G401 (cell line): ENCODE data around the gene RHBDL1. TPM values are rescaled to one million over a fixed set of nuclear protein-coding genes. Genes with fewer than 3 reads are reported as not detected.

Source experiments
- DNase-seq: peaks from one replicate; pipeline ENCODE4 v3.0.0-alpha.2; 2015; ENCODE audit warnings: low spot score
- in situ Hi-C: cut with HindIII; loops from 2 replicates; pipeline ENCODE4 v1.10.0; 2016; ENCODE audit warnings: low sequenced_read_pairs, mixed read lengths
- total RNA-seq: library from RNA; depleted of rRNA; stranded (reverse); fragments of >200 nt; shearing (Covaris generic); gene quantifications from 2 replicates; pipeline ENCODE4 v1.2.3, GENCODE V29; 2014

RHBDL1 gene
- total RNA-seq, 1 experiment from 2014 or later: 1.1 TPM

DNA sequence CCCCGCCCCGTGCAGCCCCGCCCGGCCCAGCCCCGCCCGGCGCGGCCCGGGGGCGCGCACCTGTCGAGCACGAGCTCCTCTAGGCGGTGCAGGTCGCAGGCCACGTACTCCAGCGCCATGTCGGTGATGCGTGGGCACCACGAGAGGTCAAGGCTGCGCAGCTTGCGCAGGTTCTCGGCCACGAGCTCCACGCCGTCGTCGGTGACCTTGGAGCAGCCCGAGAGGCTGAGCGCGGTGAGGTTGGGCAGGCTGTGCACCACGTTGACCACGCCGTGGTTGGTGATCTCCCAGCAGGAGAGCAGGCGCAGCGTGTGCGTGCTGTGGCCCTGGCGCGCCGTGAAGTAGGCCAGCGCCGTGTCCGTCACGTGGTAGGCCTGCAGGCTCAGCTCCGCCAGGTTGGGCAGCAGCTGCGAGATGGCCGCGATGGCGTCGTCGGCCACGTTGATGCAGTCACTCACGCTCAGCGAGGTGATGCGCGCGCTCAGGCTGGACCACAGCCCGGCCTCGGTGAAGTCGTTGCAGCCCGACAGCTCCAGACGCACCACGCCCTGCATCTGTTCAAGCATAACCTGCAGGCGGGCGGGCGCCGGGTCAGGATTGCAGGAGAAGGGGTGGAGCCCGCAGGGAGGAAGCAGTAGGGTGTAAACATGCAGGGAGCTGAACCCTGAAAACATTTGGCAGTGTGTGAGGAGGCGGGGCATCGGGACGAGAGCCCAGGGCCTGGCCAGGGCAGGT is 20.1 kb downstream of the RHBDL1 start:
- peak; percentile 71 for DNase-seq
- in situ Hi-C loops: no loop called here

DNA sequence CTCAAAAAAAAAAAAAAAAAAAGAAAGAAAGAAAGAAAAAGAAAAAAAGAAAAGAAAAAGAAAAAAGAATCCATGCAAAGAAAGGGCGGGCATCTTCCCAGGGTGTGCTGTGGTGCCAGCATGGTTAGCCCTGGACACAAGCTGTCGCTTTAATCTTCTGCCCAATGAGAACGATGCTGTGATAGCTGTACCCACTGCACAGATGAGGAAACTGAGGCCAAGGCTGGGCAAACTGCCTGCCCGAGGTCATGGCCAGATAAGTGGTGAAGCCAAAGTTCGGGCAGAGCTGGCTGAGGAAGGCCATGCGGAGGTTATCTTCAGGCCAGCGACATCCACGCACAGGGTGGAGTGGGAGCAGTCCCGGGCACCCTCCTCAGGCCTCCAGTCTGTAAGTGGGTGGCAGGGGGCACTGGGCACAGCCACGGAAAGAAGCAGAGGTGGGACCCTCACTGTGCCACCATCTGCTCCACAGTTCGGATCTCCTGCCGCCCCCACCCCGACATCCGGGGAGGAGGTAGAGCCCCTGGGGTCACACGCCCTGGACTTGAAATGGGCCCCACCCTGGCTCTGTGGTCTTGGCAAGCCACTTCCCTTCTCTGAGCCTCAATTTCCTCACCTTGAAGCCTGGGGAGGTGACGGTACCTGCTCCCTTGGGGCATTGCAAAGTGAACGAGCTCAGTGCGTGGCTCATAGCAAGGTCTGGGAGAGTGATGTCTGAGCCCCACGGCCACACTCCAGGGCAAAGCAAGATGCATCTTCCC is 23.6 kb downstream of the RHBDL1 start:
- in situ Hi-C loops: no loop called here
- DNase-seq: no peak

DNA sequence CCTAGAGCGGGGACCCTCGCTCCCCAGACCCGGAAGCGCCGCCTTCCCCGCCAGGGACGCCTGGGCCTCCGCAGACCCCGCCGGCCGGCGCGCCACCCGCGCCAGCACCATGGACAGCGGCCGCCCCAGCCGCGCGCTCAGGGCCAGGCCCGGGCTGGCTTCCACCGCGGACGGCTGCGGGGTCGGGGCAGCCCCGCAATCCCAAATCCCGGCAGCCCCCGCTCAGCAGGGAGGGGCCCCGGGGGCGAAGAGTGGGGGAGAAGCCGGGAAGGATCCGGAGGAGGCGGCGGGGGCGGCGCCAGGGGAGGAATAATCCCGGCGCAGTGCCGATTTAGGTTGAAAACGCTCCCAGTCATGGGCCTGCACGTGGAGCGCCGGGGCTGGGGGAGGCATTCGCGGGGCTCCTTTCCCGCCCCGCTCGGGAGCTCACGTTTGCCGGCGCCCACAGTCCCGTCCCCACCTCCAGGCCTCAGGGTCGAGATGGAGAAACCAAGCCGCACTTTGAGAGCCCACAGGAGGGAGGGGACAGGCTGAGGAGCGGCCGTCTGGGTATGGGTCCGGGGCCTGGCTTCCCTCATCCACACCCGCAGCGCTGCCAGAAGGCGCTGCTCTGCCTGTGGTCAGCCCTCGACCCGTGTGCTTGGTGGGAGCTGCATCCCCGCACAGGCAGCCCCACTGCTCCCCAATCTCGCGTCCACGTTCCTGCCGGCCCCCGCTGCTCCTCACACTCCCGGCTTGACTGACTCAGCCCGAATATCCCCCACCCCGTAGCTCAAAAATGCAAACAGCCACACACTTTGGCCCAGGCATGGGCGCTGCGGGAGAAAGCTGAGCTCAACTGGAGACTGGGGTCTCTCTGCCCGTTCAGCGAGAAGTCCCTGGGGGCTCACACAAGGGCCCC is 25.5 kb downstream of the RHBDL1 start:
- no peak for DNase-seq

DNA sequence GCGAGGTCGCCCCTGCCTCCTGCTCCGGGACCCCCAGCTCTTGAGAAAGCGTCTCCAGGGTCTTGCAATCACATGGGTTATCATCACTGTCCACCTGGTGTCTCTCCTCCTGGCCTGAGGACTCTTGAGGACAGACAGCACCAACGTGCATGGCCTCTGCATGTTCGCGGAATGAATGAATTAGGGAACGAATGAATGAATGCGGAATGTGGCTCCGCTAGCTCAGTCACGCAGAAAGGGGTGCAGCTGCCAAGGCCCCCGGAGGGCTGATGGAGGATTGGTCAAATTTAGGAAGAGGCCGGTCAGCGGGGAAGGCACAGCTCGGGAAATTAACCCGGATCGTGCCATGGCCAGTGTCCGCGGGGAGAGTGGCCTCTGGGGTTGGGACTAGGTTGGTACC is 26.9 kb downstream of the RHBDL1 start:
- no peak for DNase-seq
- in situ Hi-C loops: loop anchor here (25.0 kb wide), 1 partner anchor 160 kb away; no protein-coding TSS in a partner anchor

More for the DNA sequence above, 25.5 kb downstream of the RHBDL1 start:
- in situ Hi-C loops: loop anchor here (25.0 kb wide), 1 partner anchor 161 kb away; no protein-coding TSS in a partner anchor

DNA sequence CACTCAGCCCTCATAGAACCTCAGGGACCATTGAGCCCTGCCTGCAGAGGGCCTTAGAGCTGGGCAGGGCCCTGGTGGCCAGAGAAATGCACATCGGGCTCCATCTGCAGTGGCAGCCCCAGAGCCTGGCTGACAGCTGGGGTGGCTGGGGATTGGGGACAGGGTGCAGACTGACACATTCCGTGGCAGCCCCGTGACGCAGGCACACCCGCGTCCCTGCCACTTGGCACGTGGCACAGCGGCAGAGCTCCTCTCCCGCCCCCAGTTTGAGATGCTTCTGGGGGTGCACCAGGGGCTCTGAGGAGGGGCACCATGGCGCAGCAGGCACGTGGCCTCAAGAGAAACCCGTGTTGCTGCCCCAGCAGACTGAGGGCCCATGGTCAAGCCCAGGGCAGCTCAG is 27.9 kb downstream of the RHBDL1 start:
- no peak for DNase-seq
- in situ Hi-C loops: loop anchor here (25.0 kb wide), 1 partner anchor 159 kb away; no protein-coding TSS in a partner anchor

DNA sequence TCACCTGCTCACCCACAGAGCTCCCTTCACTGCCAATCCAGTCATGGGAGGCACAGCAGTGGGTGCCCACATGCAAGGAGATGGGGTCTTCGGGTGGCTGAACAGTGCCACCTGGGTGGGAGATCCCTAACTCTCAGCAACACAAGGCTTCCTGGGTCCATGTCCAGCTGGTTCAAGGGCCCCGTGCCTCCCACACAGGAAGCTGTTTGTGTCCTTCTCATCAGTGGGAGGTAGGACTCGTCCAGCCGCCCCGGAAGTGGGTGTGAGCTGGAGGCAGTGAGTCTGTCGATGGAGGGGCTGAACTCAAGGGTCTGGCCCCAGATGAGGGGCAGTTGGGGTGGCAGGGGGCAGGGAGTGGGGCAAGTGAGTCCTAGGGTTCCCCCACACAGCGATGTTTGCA is 28.6 kb downstream of the RHBDL1 start:
- in situ Hi-C loops: loop anchor here (25.0 kb wide), 1 partner anchor 158 kb away; no protein-coding TSS in a partner anchor
- DNase-seq: no peak

DNA sequence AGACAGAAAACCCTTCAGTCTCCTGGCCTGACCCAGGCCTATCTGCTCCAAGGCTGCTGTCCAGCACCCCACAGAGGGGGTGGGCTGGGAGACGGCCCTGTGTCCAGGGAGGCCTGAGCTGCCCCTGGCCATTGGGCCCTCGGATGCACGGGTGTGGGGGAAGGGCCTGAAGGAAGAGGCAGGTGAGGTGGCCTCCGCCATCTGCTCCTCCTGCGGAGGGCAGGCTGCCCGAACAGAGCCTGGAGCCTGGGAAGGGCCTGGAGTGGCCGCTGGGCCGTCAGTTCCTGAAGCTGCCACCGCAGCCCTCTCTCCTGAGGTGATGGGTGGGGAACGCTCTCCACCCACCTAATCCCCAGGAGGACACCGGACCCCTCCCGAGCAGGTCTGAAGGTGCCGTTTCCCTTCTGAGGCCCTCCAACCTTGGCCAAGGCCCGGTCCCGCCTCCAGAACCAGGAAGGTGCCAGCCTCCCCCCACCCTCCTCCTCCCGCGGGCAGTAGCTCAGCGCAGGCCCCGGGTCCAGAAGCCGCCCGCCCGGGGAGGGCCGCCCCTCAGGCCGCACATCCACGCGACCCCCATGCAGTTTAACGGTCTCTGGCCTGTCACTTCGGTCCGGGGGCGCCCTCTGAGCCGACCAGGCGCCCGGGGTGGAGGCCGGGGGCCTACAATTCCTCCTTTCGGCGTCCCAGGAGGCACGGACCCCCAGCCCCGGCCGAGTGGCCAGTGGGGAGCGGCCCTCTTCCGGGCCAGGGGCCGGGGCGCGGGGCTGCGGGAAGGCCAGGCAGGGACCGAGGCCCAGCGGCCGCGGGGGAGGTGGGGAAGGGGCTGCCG is 29.3 kb downstream of the RHBDL1 start:
- DNase-seq: peak; percentile 84
- in situ Hi-C loops: loop anchor here (25.0 kb wide), 1 partner anchor 158 kb away; no protein-coding TSS in a partner anchor

DNA sequence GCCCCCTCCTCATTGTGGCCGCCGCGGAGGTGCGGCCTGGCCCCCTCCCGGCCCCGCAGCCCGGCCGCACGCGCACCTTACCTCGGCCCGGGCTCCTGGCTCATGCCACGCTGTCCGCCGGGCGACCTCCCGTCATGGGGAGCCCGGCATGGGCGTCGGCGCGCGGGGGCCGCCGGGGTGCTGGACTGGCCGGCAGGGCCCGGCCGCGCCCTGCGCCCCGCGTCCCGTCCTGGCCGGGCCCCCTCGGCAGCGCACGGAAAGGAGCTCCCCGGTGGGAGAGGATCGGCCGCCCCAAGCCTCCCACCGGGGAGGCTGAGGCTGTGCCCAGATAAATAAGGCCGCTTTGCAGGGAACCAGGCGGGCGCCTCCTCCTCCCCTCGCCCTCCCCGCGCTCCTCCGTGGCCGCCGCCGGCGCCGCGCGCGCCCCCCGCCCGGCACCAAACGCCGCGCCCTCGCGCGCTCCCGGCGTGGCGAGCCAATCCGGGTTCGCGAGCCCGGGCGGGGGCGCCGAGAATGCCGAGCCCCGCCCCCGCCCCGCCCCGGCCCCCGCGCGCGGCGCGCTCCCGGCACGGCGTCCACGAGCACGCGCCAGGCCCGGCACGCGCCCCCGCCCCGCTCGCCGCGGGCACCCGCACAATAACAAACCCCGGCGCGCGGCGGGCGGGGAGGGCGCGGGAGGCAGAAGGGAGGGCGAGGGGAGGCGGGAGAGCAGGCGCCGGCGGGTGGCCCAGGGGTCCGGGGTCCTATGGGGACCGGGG is 30.1 kb downstream of the RHBDL1 start, which contains the start of gene FBXL16:
Gene FBXL16 (minus strand): TSS at position 371 of the 758 bp plus-strand sequence. CDS start 8,396 bp downstream, outside the sequence.
- in situ Hi-C loops: loop anchor here (25.0 kb wide), 1 partner anchor 157 kb away; no protein-coding TSS in a partner anchor
- DNase-seq: peak; percentile 79

DNA sequence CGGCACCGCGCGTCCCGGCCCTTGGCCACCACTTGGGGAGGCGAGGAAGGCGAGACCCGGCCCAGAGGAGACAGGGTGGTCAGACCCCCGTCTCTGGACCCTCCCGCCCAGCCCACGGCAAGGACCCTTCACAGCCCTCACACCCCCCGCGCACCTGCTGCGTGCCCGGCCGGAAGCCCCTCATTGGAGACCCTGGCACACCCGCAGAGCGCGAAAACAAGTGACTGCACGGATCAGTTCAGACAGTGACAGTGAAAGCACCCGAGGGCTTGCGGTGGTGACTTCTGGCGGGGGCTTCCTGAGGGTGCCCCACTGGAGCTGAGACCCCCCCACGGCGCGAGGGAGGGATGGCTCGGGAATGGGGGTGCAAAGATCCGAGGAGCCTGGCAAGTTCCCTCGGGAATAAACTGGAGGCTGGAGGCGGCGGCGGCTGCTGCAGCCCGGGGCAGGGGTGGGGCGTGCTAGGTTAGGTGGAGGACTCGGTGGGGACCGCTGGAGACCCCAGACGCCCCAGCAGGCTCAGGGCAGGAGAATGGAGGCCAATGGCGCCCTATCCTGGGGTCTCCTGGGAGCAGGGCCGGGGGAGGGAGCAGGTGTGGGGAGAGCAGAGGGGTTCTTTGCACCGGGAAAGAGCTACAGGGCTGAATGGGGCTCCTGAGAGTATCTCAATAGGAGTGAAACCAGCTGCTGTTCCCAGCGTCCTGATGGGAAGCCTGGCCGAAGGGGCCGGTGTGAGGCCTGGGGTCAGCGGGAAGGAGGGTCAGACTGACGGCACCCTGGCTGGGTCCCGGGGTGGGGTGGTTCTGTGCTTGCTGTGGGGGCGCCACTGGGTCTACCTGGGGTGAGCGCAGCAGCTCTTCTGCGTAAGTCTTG is 31.0 kb downstream of the RHBDL1 start:
- in situ Hi-C loops: loop anchor here (25.0 kb wide), 1 partner anchor 156 kb away; no protein-coding TSS in a partner anchor
- no peak for DNase-seq

DNA sequence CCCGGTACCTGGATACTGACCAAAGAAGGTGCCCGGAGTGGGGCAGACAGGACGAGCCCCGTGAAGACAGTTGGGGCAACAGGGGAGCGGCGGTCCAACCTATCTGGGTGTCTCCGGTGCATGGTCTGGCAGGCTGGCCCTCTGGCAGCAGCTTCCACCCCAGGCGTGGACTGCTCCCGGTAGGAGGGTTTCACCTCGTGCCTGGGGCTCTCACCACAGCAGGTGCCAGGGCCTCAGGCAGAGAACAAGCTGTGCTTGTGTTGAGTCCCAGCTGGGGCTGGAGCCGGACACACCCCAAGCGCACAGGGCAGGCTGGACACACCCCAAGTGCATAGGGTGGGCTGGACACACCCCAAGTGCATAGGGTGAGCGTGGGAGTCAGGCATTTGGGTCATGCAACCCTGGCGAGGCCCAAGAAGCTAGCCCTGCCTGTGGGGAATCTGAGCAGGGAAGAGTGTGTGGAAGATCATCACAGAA is 31.6 kb downstream of the RHBDL1 start:
- in situ Hi-C loops: loop anchor here (25.0 kb wide), 1 partner anchor 155 kb away; no protein-coding TSS in a partner anchor
- no peak for DNase-seq

DNA sequence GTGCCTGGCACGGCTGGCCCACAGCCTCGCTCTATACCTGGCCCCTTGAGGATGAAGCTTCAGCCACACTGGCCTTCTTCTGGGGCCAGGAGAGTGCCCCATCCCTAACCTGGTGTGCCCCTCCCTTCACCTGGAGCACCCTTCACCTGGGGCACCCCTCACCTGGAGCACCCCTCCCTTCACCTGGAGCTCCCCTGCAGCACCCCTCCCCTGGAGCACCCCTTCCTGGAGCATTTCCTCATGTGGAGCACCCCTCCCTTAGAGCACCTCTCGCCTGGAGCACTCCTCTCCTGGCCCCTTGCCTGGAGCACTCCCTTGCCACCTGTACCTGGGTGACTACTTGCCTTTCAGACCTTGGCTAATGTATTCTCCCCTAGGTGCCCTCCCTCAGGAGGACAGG is 32.5 kb downstream of the RHBDL1 start:
- no peak for DNase-seq
- in situ Hi-C loops: loop anchor here (25.0 kb wide), 1 partner anchor 154 kb away; no protein-coding TSS in a partner anchor

DNA sequence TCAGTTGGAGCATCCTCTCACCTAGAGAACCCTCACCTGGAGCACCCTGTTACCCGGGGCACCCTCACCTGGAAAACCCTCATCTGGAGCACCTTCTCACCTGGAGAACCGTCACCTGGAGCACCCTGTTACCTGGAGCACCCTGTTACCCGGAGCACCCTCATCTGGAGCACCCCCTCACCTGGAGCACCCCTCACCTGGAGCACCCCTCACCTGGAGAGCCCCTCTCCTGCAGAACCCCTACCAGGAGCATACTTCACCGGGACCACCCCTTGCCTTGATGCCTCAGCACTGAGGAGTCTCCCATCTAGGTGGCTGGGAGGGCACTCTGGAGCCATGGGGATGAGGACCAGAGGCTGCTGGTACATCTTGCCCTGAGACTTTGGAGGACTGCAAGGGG is 33.5 kb downstream of the RHBDL1 start:
- DNase-seq: no peak
- in situ Hi-C loops: loop anchor here (25.0 kb wide), 1 partner anchor 153 kb away; no protein-coding TSS in a partner anchor

DNA sequence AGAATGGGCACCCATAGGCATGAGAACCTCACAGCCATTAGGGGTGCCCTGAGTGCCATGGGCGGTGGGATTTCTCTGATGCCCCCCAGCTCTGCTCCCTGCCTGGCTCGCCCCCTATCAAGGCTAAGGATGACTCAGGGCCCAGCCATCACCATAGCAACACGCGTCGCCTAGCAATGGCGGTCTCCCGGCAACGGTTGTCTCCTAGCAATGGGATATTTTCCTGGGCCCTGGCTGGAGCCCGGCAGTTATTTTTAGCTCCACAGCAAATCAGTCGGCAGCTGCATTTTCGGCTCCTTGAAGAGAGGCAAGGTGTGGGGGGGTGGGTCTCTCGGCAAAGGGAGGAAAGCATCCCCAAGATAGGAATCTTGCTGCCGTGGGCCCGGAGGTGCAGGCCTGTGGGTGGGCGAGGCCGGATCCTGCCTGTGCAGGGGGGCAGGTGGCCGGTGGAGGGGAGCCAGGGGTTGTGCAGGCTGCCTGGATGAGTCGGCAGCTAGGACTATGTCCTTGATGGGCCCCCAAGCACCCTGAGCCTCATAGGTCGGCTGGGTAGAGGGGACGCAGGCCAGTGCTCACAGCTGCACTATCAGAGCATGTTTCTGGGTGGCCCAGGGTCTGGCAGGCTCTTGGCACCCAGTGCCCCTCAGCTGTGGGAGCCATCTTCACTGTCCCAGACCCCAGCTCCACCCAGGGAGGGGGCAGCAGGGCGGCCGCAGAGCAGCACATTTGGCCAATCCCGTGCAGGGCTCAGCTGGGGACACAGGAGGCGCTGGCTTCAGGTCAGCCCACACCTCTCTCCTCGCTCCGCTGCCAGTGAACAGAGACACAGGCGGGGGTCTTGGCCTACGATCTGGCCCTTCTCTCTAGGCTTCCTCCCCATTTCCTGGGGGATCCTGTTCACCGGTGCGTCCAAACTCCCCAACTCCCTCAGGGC is 34.4 kb downstream of the RHBDL1 start:
- peak; percentile 98 for DNase-seq
- in situ Hi-C loops: loop anchor here (10.0 to 25.0 kb wide), 2 partner anchors 152 to 265 kb away; partner anchors contain the start of gene LMF1

DNA sequence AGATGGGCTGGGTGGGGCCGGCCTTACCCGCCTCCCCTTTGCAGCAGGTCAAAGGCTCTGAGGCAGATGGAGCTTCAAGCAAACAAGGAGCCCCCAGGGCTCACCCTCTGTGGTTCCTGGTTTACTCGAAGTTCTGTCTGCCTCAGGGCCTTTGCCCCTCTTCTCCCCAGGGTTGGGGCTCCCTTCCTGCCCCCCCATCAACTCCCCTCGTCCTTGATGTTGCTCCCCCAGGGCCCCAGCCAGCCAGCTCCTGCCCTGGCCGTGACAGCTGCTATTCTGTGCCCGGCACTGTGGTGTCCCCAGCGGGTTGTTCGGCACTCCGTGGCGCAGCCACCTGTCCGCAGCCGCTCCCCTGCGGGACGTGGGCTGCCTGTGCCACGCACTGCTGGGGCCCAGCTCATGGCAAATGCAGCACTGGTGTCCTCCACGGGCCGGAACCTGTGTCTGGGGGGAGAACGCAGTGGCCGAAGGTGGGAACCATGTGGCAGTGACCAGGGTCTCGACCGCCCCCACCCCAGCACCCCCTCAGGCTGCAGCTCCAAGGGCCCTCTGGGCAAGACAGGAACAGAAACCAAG is 35.1 kb downstream of the RHBDL1 start:
- no peak for DNase-seq
- in situ Hi-C loops: loop anchor here (10.0 to 25.0 kb wide), 2 partner anchors 152 to 264 kb away; partner anchors contain the start of gene LMF1

DNA sequence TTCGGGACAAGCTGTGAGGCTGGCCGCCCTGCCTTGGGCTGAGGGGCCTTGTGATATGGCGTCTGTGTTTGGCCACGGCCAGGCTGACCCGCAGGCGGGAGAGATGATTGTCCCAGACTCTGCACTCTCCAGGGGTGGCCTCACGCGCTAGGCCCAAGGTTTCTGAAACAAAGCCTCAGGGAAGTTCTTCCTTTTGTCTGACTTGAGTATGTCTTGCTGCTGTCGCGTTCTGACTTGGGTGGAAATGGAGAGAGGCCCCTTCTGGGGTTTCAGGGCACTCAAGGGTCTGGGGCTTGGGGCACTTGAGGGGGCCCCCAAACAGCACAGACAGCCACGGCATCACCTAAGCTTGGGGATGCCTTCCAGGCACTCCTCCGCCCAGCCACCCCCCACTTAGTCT is 35.6 kb downstream of the RHBDL1 start:
- no peak for DNase-seq
- in situ Hi-C loops: loop anchor here (10.0 to 25.0 kb wide), 2 partner anchors 151 to 264 kb away; partner anchors contain the start of gene LMF1
